GM18517 (cell line): ENCODE results near the gene EFNA2.

ENCODE experiments used
- ATAC-seq: cut with Tn5 transposase; IDR thresholded peaks from one replicate; pipeline ENCODE4 v1.9.1; 2021; ENCODE audit warnings: mild to moderate bottlenecking, moderate library complexity; ENCODE audit not compliant: unreplicated experiment

The EFNA2 gene

GRCh38 chr19:1282588-1283206 lies 3.0 kb upstream of the EFNA2 start:
- ATAC-seq: no peak

DNA sequence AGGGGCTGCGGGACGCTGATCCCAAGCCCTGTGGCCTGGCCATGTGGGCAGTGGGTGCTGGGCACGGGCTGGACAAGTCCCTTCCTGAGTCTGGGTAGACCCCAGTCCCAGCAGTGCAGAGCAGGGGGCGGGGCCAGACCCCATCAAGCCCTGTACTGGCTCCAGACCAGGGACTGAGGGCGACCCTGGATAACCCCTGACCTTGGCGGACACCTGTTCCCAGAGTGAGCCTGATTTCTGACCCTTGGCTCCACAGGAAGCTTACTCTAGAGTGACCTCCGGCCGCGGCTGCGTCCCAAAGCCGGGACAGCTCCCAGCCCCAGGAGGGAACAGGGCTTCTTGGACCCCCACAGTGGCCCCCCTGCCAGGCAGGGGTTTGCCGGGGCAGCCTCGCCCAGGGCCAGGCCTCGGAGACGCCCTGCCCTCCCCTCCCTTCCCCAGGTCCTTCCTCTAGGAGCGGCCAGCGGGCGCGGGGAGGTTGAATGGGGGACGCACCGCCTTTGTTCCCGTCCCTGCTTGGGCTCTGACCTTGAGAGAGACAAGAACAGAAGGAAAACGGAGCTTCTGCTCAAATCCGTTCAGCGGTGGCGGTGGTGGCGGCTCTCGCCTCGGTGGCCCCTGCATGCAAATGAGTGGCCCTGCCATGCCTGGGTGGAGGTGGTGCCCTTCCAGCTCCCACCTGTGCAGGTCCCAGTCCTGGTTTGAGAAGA lies 2.3 kb upstream of the EFNA2 start:
- no peak for ATAC-seq

DNA sequence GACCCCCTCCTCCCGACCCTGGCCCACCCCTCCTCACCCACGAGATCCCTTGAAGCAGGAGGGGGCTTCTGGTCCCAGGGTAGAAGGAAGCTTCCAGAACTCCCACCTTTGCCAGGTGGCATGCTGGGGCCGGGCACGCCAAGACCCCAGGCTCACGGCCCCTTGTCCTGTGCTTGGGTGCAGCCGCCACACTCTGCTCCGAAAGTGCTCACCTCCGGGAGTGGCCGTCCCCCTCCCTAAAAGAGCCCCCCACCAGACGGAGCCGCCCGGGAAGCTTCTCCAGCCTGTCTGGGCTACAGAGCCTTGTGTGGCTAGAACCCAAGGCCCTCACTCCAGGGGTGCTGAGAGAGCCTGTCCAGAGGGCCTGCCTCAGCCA lies 1.8 kb upstream of the EFNA2 start:
- no peak for ATAC-seq

- ATAC-seq: no peak
Observed at GRCh38 chr19:1284293-1284978, 1.2 kb upstream of the EFNA2 start.

- ATAC-seq: no peak
Observed at GRCh38 chr19:1284979-1285736, 515 bp upstream of the EFNA2 start.

DNA sequence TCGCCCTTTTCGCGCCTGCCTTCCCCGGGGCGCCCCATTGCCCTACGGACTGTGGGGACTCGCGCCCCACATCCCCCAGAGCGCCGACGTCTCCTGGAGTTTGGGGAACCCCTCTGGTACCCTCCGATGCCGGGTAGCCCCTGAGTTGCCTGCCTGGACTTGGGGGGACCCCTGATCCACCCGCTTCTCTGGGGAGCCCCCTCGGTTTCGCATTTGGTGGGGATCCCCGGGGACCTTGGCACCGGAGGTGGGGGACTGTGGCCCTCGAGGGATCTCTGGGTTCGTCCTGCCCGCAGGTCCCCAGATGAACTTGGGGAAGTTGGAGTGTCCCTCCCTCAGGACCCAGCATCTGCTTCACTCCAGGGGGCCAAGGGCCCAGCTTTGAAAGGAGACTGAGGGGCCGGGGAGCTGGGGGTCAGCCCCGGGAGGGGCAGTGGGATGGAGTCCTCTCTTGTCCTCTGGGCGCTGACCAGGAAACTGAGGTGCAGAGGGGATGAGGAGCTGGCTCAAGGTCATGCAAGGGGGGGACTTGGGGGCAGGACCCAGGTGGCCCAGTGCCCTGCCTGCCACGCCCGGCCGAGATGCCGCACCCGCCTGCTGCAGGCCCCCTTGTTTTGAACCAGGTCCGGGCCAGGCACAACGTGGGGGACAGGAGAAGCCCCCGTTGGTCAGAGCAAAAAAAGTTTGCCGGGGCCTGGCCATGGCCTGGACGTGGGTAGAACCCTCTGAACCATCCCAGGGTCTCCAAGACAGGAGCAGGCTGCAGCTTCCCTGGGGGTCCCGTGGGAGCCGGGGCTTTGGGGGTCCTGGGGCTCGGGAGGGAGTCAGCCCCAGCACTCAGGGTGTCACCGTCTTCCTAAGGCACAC lies 1.0 kb downstream of the EFNA2 start:
- ATAC-seq: no peak

- ATAC-seq: no peak
Observed at GRCh38 chr19:1287354-1288225, 1.9 kb downstream of the EFNA2 start.

GRCh38 chr19:1288226-1288612 lies 2.5 kb downstream of the EFNA2 start:
- ATAC-seq: no peak

DNA sequence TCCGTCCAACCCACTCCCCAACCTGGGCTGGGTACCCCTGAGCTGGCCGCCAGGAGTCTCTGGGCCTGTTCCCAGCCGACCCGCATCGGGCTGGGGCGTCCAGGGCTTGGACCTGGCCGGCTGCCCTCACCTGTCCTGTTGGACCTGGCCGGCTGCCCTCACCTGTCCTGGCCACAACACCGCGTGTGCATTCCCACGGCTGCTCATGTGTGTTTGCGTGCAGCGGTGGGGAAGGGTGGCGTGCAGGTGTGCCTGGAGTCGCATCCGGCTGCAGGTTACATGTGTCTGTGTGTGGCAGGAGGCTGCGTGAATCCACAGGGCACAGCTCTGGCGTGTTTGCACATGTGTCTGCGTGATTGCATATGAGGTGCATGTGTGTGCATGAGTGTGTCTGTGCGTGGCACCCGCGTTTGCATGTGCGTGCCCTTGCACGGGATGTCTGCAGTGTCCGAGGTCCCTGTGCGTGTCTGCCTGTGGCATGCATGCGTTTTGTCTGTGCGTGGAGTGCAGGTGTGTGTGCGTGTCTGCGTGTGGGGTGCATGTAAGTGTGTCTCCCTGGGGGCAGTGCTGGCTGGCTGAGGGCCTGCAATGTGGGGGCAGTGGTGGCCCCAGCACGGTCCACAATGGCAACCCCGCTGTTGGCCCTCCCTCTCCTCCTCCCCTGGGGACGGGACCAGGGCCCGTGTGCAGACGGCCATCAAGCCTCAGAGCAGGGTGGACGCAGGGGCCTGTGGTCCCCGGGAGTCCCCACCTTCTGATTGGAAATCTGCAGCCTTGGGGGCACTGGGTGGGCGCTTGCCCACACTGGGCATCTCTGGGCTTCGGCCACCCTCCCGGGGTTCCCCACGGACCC lies 3.4 kb downstream of the EFNA2 start:
- ATAC-seq: no peak

GRCh38 chr19:1289686-1290025 lies 4.0 kb downstream of the EFNA2 start:
- no peak for ATAC-seq

DNA sequence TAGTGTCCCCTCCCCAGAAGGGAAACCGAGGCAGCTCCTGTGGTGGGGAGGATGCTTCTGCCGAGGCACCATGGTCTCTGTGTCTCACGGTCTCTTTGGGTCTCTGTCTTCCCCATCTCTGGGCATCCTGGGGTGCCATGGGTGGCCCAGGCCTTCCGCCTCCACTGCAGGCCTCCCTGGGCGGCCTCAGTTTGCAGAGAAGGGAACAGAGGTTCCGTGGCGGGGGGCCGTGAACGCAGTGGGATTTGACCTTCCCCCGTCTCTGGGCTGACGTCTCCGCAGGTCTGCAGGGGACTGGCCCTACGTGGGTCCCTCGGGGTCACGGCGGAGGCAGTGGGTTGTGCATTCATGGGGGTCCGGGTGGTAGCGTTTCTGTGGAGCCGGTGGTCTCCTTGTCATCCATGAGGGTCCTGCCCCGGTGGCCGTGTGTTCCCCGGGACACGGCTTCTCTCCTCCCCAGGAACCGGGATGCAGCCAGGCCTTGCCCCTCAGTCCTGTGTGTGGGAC lies 4.6 kb downstream of the EFNA2 start:
- ATAC-seq: no peak

GRCh38 chr19:1290703-1291651 lies 5.3 kb downstream of the EFNA2 start:
- no peak for ATAC-seq

GRCh38 chr19:1291761-1292418 lies 6.2 kb downstream of the EFNA2 start:
- ATAC-seq: no peak

DNA sequence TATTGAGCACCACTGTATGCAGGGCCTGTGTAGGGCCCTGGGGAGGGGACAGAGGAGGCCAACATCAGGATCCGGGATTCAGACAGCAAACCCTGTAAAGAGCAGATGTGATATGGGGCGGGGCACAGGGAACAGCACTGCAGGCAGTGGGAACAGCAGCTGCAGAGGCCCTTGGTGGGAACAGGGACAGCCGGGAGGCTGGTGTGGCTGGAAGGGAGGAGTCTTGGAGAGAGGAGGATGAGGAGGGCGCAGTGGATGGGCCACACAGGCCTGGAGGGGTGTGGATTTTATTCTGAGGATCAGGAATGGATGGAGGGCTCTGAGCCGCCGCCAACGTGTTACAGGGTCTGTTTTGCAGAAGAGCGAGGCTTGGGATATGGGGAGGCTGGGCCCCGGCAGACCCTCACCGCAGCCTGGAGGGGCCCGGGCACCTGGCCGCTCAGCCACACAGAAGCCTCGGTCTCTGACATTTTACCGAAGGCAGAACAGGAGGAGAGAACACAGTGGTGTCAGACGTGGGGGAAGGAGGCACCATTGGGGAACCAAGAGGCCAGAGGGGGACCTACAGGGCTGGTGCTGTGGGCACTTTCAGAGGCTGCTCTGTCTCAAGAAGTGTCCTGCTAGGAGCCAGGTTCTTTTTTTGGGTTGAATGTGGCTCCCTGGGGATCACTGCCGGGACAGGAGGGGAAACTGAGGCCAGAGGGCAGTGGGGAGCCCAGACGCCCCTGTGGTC lies 6.9 kb downstream of the EFNA2 start:
- ATAC-seq: no peak

GRCh38 chr19:1293782-1294604 lies 8.3 kb downstream of the EFNA2 start:
- ATAC-seq: no peak
